DND-41 (cell line): ENCODE results near the gene DLGAP1.

Experiments used
- ATAC-seq: fragments of 200-7000 bp; cut with Tn5 transposase; 3 replicates; pipeline ENCODE4 v1.9.1; 2021; ENCODE audit warnings: low read depth; ENCODE audit not compliant: insufficient read depth
- DNase-seq: peaks from one replicate; pipeline ENCODE4 v3.0.0-alpha.2; 2020
- H2AFZ ChIP-seq: 2 replicates; pipeline ENCODE4 v1.6.0; 2012; ENCODE audit warnings: low read depth, low read length
- H3K27ac ChIP-seq: 2 replicates; pipeline ENCODE4 v1.5.1; 2012; ENCODE audit warnings: low read length, inconsistent platforms
- H3K27me3 ChIP-seq: fragments of 200-600 bp; sonication (generic); 2 replicates; pipeline ENCODE4 v1.6.0; 2012; ENCODE audit warnings: low read length, mild to moderate bottlenecking, inconsistent platforms; ENCODE audit not compliant: insufficient read depth, poor library complexity
- H3K36me3 ChIP-seq: 2 replicates; pipeline ENCODE4 v1.5.1; 2012; ENCODE audit warnings: low read length, inconsistent platforms; ENCODE audit not compliant: insufficient read depth
- H3K4me1 ChIP-seq: 2 replicates; pipeline ENCODE4 v1.5.1; 2012; ENCODE audit warnings: mild to moderate bottlenecking, low read length; ENCODE audit not compliant: insufficient read depth
- H3K4me2 ChIP-seq: 2 replicates; pipeline ENCODE4 v1.6.0; 2012; ENCODE audit warnings: mild to moderate bottlenecking, moderate library complexity, low read length, inconsistent platforms; ENCODE audit not compliant: insufficient read depth
- H3K4me3 ChIP-seq, 2 experiments: fragments of 200-600 bp in 1 of 2; shearing (Covaris generic) in 1 of 2; 2 replicates each; pipeline ENCODE4 v1.5.1; 2012 to 2016; ENCODE audit warnings: inconsistent platforms in 2 of 2, low read length in 2 of 2, mild to moderate bottlenecking in 2 of 2, low read depth in 1 of 2, moderate library complexity in 1 of 2
- H3K79me2 ChIP-seq: 2 replicates; pipeline ENCODE4 v1.6.0; 2012; ENCODE audit warnings: low read length, inconsistent platforms; ENCODE audit not compliant: insufficient read depth
- H3K9ac ChIP-seq: 2 replicates; pipeline ENCODE4 v1.6.0; 2012; ENCODE audit warnings: low read depth, mild to moderate bottlenecking, inconsistent platforms, low read length, moderate library complexity
- H3K9me3 ChIP-seq: 2 replicates; pipeline ENCODE4 v1.5.1; 2012; ENCODE audit warnings: low read length, moderate library complexity, mild to moderate bottlenecking, inconsistent platforms; ENCODE audit not compliant: insufficient read depth, severe bottlenecking
- H4K20me1 ChIP-seq: 2 replicates; pipeline ENCODE4 v1.6.0; 2012; ENCODE audit warnings: low read length; ENCODE audit not compliant: insufficient read depth
- CTCF ChIP-seq: IDR thresholded peaks from 2 replicates; pipeline ENCODE4 v1.5.1; 2012; ENCODE audit warnings: borderline replicate concordance, low read length, moderate library complexity, mild to moderate bottlenecking; ENCODE audit not compliant: poor library complexity, severe bottlenecking; ENCODE audit errors: extremely low read depth
- EZH2 ChIP-seq: IDR thresholded peaks from 3 replicates; pipeline ENCODE4 v1.6.1; 2012; ENCODE audit warnings: borderline replicate concordance, low read depth, mild to moderate bottlenecking, moderate library complexity, low read length, inconsistent platforms; ENCODE audit not compliant: severe bottlenecking

Gene DLGAP1

GRCh38 chr18:3500016-3500415, 955.1 kb downstream of the DLGAP1 start:
- Histone ChIP-seq H3K27me3 (peaks cover 14% of the 10 kb centered on the region), H3K9me3 (no peaks in the 10 kb centered on the region), H2AFZ (no peak overlapping the region), H3K27ac (no peak overlapping the region), H3K4me1 (no peaks in the 10 kb centered on the region), H3K36me3 (no peaks in the 10 kb centered on the region), H3K9ac (no peak overlapping the region), H3K4me3 (no peak overlapping the region), H3K79me2 (no peaks in the 10 kb centered on the region), H4K20me1 (no peaks in the 10 kb centered on the region), H3K4me2 (no peak overlapping the region)
- no peak for TF ChIP-seq EZH2
- no peak for TF ChIP-seq CTCF
- DNase-seq (no peak), ATAC-seq (no peak)

- DNase-seq = no peak
- Histone ChIP-seq H3K4me3 (no peak overlapping the region), H3K9ac (no peak overlapping the region)
Measured at GRCh38 chr18:3499501-3499900, 955.6 kb downstream of the DLGAP1 start.

GRCh38 chr18:3498698-3499471, 956.2 kb downstream of the DLGAP1 start:
- no peak for ATAC-seq
- no peak for DNase-seq
- H3K4me1 ChIP-seq = no peaks in the 10 kb centered on the region
- no peak overlapping the region for H3K4me3 ChIP-seq
- no peaks in the 10 kb centered on the region for H4K20me1 ChIP-seq
- peaks cover 20% of the 10 kb centered on the region for H3K27me3 ChIP-seq
- no peak overlapping the region for H2AFZ ChIP-seq
- H3K9ac ChIP-seq = no peak overlapping the region
- TF ChIP-seq EZH2 (no peak), CTCF (no peak)
- H3K9me3 ChIP-seq = no peaks in the 10 kb centered on the region
- no peak overlapping the region for H3K27ac ChIP-seq
- no peaks in the 10 kb centered on the region for H3K79me2 ChIP-seq
- no peaks in the 10 kb centered on the region for H3K36me3 ChIP-seq
- H3K4me2 ChIP-seq = no peak overlapping the region

More at GRCh38 chr18:3499501-3499900, 955.6 kb downstream of the DLGAP1 start:
- no peak overlapping the region for H3K4me2 ChIP-seq
- no peaks in the 10 kb centered on the region for H3K79me2 ChIP-seq
- H3K27me3 ChIP-seq = peaks cover 19% of the 10 kb centered on the region
- no peaks in the 10 kb centered on the region for H3K36me3 ChIP-seq
- no peak overlapping the region for H2AFZ ChIP-seq
- TF ChIP-seq CTCF (no peak), EZH2 (no peak)
- no peaks in the 10 kb centered on the region for H3K9me3 ChIP-seq
- no peaks in the 10 kb centered on the region for H3K4me1 ChIP-seq
- no peak overlapping the region for H3K27ac ChIP-seq
- no peak for ATAC-seq
- no peaks in the 10 kb centered on the region for H4K20me1 ChIP-seq
